Neutrophil (primary cell): ENCODE measurements around the gene ST7L.
A peak's percentile ranks its signal among the peaks of the same experiment; 100 is the strongest.

ENCODE experiments used
- H3K27ac ChIP-seq: fragments of 200-600 bp; sonication (generic); 2 replicates; pipeline ENCODE4 v1.5.1; 2016; ENCODE audit warnings: mild to moderate bottlenecking, moderate library complexity
- H3K27me3 ChIP-seq: fragments of 200-600 bp; sonication (generic); 2 replicates; pipeline ENCODE4 v1.6.0; 2016; ENCODE audit warnings: mild to moderate bottlenecking
- H3K36me3 ChIP-seq: fragments of 200-600 bp; sonication (generic); 2 replicates; pipeline ENCODE4 v1.5.1; 2017
- H3K4me1 ChIP-seq, 2 experiments: fragments of 200-600 bp in 1 of 2; sonication (generic) in 1 of 2; 1 replicate in 1 of 2; 2 replicates in 1 of 2; pipeline versions ENCODE4 v1.5.1 to v1.6.1; 2013 to 2016; ENCODE audit warnings: low read depth in 1 of 2, low read length in 1 of 2, mild to moderate bottlenecking in 1 of 2, moderate library complexity in 1 of 2; ENCODE audit not compliant: control insufficient read depth in 1 of 2, insufficient read depth in 1 of 2
- H3K4me3 ChIP-seq, 2 experiments: fragments of 200-600 bp in 1 of 2; sonication (generic) in 1 of 2; 1 replicate in 1 of 2; 2 replicates in 1 of 2; pipeline ENCODE4 v1.5.1; 2013 to 2016; ENCODE audit warnings: low read depth in 1 of 2, low read length in 1 of 2, mild to moderate bottlenecking in 1 of 2, moderate library complexity in 1 of 2
- H3K9me3 ChIP-seq: fragments of 200-600 bp; sonication (generic); 2 replicates; pipeline ENCODE4 v1.5.1; 2016
- TF ChIP-seq, protein P1 (sequence below): fragments of 200-600 bp; sonication (generic); IDR thresholded peaks from 2 replicates; pipeline ENCODE4 v1.5.1; 2016; ENCODE audit warnings: antibody characterized with exemption

The ST7L gene

DNA sequence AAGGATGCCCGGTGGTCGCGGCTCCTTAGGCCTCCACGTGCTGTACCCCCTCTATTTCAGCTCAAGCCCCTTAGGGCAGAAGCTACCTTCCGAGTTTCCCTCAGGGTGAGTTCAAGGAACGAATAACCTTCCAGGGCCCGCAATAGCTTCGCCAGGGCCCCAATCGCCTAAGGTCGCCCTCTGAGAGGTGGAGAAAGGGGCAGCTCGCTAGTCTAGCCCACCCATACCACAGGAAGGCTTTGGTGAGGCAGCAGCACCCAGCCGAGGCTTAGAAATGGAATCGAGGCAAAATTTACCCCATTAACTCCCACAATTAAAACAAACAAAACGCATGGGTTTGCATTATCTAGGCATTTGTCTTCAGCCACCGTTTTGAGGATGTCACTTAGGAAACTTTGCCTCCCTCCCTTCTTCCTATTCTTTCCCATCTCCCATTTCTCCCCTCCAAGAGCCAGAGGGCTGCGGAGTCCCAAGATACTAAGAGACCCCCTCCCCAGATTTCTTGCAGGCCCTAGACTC, 109.2 kb downstream of the ST7L start:
- Histone ChIP-seq H3K4me1 (peaks cover 12 to 16% of the 10 kb centered on the region in 2 experiments), H3K4me3 (no peak overlapping the region), H3K27ac (no peak overlapping the region), H3K27me3 (peaks cover 100% of the 10 kb centered on the region), H3K36me3 (no peaks in the 10 kb centered on the region), H3K9me3 (no peaks in the 10 kb centered on the region)
- TF ChIP-seq, protein P1, sequence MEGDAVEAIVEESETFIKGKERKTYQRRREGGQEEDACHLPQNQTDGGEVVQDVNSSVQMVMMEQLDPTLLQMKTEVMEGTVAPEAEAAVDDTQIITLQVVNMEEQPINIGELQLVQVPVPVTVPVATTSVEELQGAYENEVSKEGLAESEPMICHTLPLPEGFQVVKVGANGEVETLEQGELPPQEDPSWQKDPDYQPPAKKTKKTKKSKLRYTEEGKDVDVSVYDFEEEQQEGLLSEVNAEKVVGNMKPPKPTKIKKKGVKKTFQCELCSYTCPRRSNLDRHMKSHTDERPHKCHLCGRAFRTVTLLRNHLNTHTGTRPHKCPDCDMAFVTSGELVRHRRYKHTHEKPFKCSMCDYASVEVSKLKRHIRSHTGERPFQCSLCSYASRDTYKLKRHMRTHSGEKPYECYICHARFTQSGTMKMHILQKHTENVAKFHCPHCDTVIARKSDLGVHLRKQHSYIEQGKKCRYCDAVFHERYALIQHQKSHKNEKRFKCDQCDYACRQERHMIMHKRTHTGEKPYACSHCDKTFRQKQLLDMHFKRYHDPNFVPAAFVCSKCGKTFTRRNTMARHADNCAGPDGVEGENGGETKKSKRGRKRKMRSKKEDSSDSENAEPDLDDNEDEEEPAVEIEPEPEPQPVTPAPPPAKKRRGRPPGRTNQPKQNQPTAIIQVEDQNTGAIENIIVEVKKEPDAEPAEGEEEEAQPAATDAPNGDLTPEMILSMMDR: no peak

DNA sequence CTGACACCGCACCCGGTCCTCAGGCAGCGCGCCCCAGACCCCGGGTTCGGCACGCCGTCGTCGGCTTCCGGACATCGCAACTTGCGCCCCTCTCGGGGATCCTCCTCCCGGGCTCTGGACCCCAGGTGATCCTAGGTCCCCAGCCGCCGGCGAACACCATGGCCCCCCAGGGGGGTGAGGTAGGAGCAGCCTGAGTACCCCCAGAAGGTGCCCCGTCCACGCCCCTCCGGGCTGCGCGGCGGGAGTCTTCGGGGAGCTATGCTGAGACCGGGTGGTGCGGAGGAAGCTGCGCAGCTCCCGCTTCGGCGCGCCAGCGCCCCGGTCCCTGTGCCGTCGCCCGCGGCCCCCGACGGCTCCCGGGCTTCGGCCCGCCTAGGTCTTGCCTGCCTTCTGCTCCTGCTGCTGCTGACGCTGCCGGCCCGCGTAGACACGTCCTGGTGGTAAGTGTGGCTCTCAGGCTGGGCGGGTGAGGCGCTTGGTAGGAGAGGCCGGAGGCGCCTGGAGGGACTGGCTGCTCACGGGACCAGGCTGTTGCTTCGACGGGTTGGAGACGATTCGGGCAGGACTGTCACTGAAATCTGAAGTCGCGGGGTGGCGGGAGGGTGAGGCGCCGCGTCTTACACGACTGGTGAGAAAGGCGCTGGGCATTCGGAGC, 109.8 kb downstream of the ST7L start:
- H3K4me1 ChIP-seq: peaks cover 12 to 16% of the 10 kb centered on the region in 2 experiments
- peak overlapping the region; percentile 20 to 44 for H3K4me3 ChIP-seq
- H3K27me3 ChIP-seq: peaks cover 100% of the 10 kb centered on the region
- TF ChIP-seq, protein P1: no peak
- no peak overlapping the region for H3K27ac ChIP-seq
- no peaks in the 10 kb centered on the region for H3K36me3 ChIP-seq
- H3K9me3 ChIP-seq: no peaks in the 10 kb centered on the region

DNA sequence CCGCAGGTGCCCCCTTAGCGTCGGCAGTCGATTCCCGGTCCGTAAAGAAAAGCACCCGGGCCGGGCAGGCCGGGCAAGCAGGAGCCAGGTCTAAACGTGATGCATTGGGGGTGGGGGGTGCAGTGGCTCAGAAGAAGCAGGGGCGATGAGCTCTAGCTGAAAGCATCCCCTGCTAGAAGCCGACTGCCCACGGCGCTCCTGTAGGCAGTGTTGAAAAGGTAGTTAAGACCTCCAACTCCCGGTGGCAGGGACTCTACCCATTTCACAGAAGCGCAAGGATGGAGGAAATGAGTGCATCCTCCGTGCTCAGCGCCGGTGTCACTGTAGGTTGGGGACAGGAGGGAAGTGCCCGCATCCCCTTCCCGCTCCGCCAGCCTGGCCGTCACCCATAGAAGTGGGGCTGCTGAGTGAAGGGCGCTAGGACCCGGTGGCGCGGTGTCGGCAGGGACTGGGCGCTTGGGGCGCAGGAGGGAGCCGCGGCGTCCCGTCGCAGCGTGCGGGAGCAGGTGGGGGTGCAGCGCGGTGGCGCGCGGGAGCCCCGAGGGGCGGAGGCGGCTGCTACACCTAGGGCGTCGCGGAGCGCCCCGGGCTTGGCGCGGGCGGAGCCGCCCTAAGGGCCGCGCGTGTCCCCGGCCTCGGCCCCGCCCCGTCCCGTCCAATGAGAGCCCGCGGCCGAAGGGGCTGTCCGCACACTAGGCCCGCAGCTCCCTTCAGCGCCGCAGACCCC, 110.5 kb downstream of the ST7L start, which contains the start of gene WNT2B:
WNT2B (plus strand) TSS at position 688 of the 727 bp plus-strand sequence. CDS start 298 bp downstream, outside the sequence.
- peaks cover 100% of the 10 kb centered on the region for H3K27me3 ChIP-seq
- no peaks in the 10 kb centered on the region for H3K9me3 ChIP-seq
- H3K4me1 ChIP-seq: peaks cover 12 to 16% of the 10 kb centered on the region in 2 experiments
- H3K4me3 ChIP-seq: peak within 1 kb of the TSS; percentile 20 to 44
- H3K27ac ChIP-seq: no peak within 1 kb of the TSS
- TF ChIP-seq, protein P1: no peak
- H3K36me3 ChIP-seq: no peaks in the 10 kb centered on the region

DNA sequence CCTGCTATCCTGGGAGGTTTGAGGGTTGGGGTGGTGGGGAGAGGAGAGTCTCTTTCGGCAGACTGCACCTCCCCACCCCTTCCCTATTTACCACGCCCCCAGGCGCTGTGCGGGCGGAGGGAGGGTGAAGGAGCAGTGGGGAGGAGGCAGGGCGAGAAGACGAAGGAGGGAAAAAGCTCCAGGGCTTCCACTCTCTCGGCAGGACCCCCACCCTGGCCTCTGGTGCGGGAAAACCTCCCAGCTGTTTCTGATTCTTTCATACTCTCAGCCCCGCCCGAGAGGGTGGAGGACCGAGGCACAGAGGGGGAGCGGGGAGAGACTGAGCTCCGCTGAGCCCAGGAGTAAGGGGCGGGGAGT, 111.0 kb downstream of the ST7L start:
- Histone ChIP-seq H3K4me3 (peak overlapping the region in 1 of 2 experiments; percentile 44), H3K27ac (no peak overlapping the region), H3K27me3 (peaks cover 100% of the 10 kb centered on the region), H3K36me3 (no peaks in the 10 kb centered on the region), H3K4me1 (peaks cover 12 to 16% of the 10 kb centered on the region in 2 experiments), H3K9me3 (no peaks in the 10 kb centered on the region)
- TF ChIP-seq, protein P1: no peak

DNA sequence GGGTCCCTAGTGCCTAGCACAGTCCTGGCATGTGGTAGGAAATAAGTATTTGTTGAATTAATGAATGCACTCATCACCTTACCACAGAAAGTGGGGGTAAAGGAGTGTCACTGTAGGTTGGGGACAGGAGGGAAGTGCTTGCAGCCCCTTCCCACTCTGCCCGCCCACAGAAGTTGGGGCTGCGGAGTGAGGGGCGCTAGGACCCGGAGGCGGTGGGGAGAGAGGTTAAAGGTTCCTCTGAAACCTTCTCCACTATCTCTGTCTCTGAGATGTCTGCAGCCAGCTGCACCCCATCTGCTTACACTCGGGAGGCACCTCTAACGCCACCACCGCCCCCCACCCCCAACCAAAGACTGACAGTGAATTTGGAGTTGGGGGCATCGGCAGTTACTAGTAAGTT, 111.6 kb downstream of the ST7L start:
- Histone ChIP-seq H3K27ac (no peak overlapping the region), H3K9me3 (no peaks in the 10 kb centered on the region), H3K36me3 (no peaks in the 10 kb centered on the region), H3K27me3 (peaks cover 100% of the 10 kb centered on the region), H3K4me1 (peaks cover 12 to 16% of the 10 kb centered on the region in 2 experiments), H3K4me3 (no peak overlapping the region)
- TF ChIP-seq, protein P1: no peak
